ENCODE results near the gene CECR2. TPM values are rescaled to one million over a fixed set of nuclear protein-coding genes. Genes with fewer than 3 reads are reported as not detected.

The CECR2 gene
- total RNA-seq, 4 donors from 2014 or later: 1.8 to 2.7 (median 2.2) TPM

GRCh38 chr22:17475318-17476230 is 106.3 kb downstream of the CECR2 start:
- intact Hi-C loops (cut with DNase I; ENCODE audit: low total_unique reads): loop anchor here (10.0 kb wide), 1 partner anchor 61 kb away; no protein-coding TSS in a partner anchor
- DNase-seq (ENCODE audit: low spot score in 2 of 2): peak in 1 of 2 donors; percentile 42
- TF ChIP-seq CTCF (IDR thresholded peaks at IDR 0.05) (no peak), POLR2A (IDR thresholded peaks at IDR 0.05) (no peak)
- WGBS, 2 donors: 85 to 92% methylated on average over 12 of the region's 12 CpGs
- no peak overlapping the region for H3K4me3 ChIP-seq (ENCODE audit: low read depth, poor library complexity, severe bottlenecking)

- 64 to 68% methylated on average over 5 of the region's 5 CpGs for WGBS, 2 donors
- DNase-seq (ENCODE audit: low spot score in 2 of 2): no peak
- intact Hi-C loops (cut with DNase I; ENCODE audit: low total_unique reads): loop anchor here (10.0 kb wide), 1 partner anchor 62 kb away; no protein-coding TSS in a partner anchor
- no peak overlapping the region for H3K4me3 ChIP-seq (ENCODE audit: low read depth, poor library complexity, severe bottlenecking)
- TF ChIP-seq POLR2A (IDR thresholded peaks at IDR 0.05): no peak
- no peak for TF ChIP-seq CTCF (IDR thresholded peaks at IDR 0.05)
Observed at GRCh38 chr22:17476838-17477237, 107.6 kb downstream of the CECR2 start.

- WGBS, 2 donors: 48 to 54% methylated on average over 14 of the region's 14 CpGs
- intact Hi-C loops (cut with DNase I; ENCODE audit: low total_unique reads): loop anchor here (10.0 kb wide), 1 partner anchor 63 kb away; no protein-coding TSS in a partner anchor
Observed at GRCh38 chr22:17477391-17477833, 108.2 kb downstream of the CECR2 start.

GRCh38 chr22:17479135-17479534 is 109.9 kb downstream of the CECR2 start:
- DNase-seq (ENCODE audit: low spot score in 2 of 2): no peak
- 61 to 72% methylated on average over 2 of the region's 2 CpGs for WGBS, 2 donors
- H3K4me3 ChIP-seq (ENCODE audit: low read depth, poor library complexity, severe bottlenecking): no peak overlapping the region
- TF ChIP-seq CTCF (IDR thresholded peaks at IDR 0.05) (no peak), POLR2A (IDR thresholded peaks at IDR 0.05) (no peak)
- intact Hi-C loops (cut with DNase I; ENCODE audit: low total_unique reads): loop anchor here (10.0 kb wide), 1 partner anchor 64 kb away; no protein-coding TSS in a partner anchor

More at GRCh38 chr22:17477391-17477833, 108.2 kb downstream of the CECR2 start:
- DNase-seq (ENCODE audit: low spot score in 2 of 2): no peak
- H3K4me3 ChIP-seq (ENCODE audit: low read depth, poor library complexity, severe bottlenecking): no peak overlapping the region
- no peak for TF ChIP-seq CTCF (IDR thresholded peaks at IDR 0.05)
- TF ChIP-seq POLR2A (IDR thresholded peaks at IDR 0.05): no peak

- H3K4me3 ChIP-seq (ENCODE audit: low read depth, poor library complexity, severe bottlenecking): no peak overlapping the region
- TF ChIP-seq CTCF (IDR thresholded peaks at IDR 0.05): no peak
- TF ChIP-seq POLR2A (IDR thresholded peaks at IDR 0.05): no peak
- no peak for DNase-seq (ENCODE audit: low spot score in 2 of 2)
- 63 to 80% methylated on average over 5 of the region's 5 CpGs for WGBS, 2 donors
- intact Hi-C loops (cut with DNase I; ENCODE audit: low total_unique reads): no loop called here
Observed at GRCh38 chr22:17481424-17481823, 112.2 kb downstream of the CECR2 start.
